RWPE1 (cell line): ENCODE measurements around the gene CC2D1A.

Experiments used
- CTCF ChIA-PET: fragments of 350-600 bp; sonication (Branson Sonifier 250); formaldehyde crosslinking; extraction: SDS; loops from one replicate; lab custom pipeline; 2021; lab: Yijun Ruan, JAX
- POLR2A ChIA-PET: fragments of 400-600 bp; formaldehyde crosslinking; extraction: SDS; loops from one replicate; lab custom pipeline; 2020; ENCODE audit warnings: antibody characterized with exemption; ENCODE audit not compliant: low non-redundant PET; lab: Yijun Ruan, JAX
- DNase-seq: peaks from one replicate; pipeline ENCODE4 v3.0.0; 2012; ENCODE audit warnings: low spot score
- H3K27ac ChIP-seq: fragments of 450-650 bp; 2 replicates; pipeline ENCODE4 v1.5.1; 2017
- CTCF ChIP-seq: fragments of 450-650 bp; conservative IDR thresholded peaks from 2 replicates; pipeline ENCODE4 v1.5.1; 2017; ENCODE audit warnings: low read depth, mild to moderate bottlenecking

CC2D1A gene

GRCh38 chr19:13885826-13886365 is 20.1 kb upstream of the CC2D1A start:
- DNase-seq: no peak
- POLR2A ChIA-PET: no interaction called here
- CTCF ChIA-PET: interaction anchor here (0.7 kb wide), 1 partner anchor 9 kb away, joined by 4 read pairs; the partner anchor contains the start of gene NANOS3
- no peak for TF ChIP-seq CTCF
- peak overlapping the region; percentile 96 for H3K27ac ChIP-seq

- CTCF ChIA-PET: interaction anchor here (0.8 to 1.0 kb wide), 2 partner anchors 161 to 187 kb away, joined by 3 to 4 read pairs; no protein-coding TSS in a partner anchor
- POLR2A ChIA-PET: interaction anchor here (0.6 kb wide), 1 partner anchor 18 kb away, joined by 3 read pairs; no protein-coding TSS in a partner anchor
- no peak for DNase-seq
- no peak for TF ChIP-seq CTCF
- peak overlapping the region; percentile 96 for H3K27ac ChIP-seq
Observed at GRCh38 chr19:13887018-13887436, 19.0 kb upstream of the CC2D1A start.

GRCh38 chr19:13887517-13887916 is 18.5 kb upstream of the CC2D1A start:
- ChIA-PET CTCF (interaction anchor here (0.6 to 1.0 kb wide), 3 partner anchors 13 to 186 kb away, joined by 3 to 5 read pairs (median 4); no protein-coding TSS in a partner anchor), POLR2A (interaction anchor here (0.6 kb wide), 1 partner anchor 18 kb away, joined by 3 read pairs; no protein-coding TSS in a partner anchor)
- TF ChIP-seq CTCF: no peak
- H3K27ac ChIP-seq: peak overlapping the region; percentile 96
- no peak for DNase-seq

GRCh38 chr19:13888281-13888680 is 17.7 kb upstream of the CC2D1A start:
- no peak for TF ChIP-seq CTCF
- no peak for DNase-seq
- peak overlapping the region; percentile 96 for H3K27ac ChIP-seq
- CTCF ChIA-PET: interaction anchor here (0.5 to 1.1 kb wide), 3 partner anchors 8 to 19 kb away, joined by 4 to 5 read pairs (median 5); no protein-coding TSS in a partner anchor
- POLR2A ChIA-PET: interaction anchor here (0.5 kb wide), 1 partner anchor 193 kb away, joined by 3 read pairs; no protein-coding TSS in a partner anchor

GRCh38 chr19:13890136-13890535 is 15.9 kb upstream of the CC2D1A start:
- CTCF ChIA-PET: no interaction called here
- peak overlapping the region; percentile 96 for H3K27ac ChIP-seq
- DNase-seq: no peak
- POLR2A ChIA-PET: no interaction called here
- no peak for TF ChIP-seq CTCF

- H3K27ac ChIP-seq: peak overlapping the region; percentile 31
- ChIA-PET CTCF (no interaction called here), POLR2A (no interaction called here)
- no peak for TF ChIP-seq CTCF
- DNase-seq: no peak
Observed at GRCh38 chr19:13892870-13893269, 13.1 kb upstream of the CC2D1A start.
